H9 (cell line): ENCODE measurements around the gene TKTL1. TPM values are rescaled to one million over a fixed set of nuclear protein-coding genes. Genes with fewer than 3 reads are reported as not detected.

Source experiments
- DNase-seq: peaks from one replicate; pipeline ENCODE4 v3.0.0-alpha.2; 2017
- H2AFZ ChIP-seq: one replicate; pipeline ENCODE4 v1.6.1; 2013; ENCODE audit warnings: mild to moderate bottlenecking, low read length, control low read depth, moderate library complexity
- H2AK5ac ChIP-seq: 2 replicates; pipeline ENCODE4 v1.6.1; 2013; ENCODE audit warnings: low read length, control low read depth, mixed read lengths; ENCODE audit not compliant: insufficient read length
- H2BK120ac ChIP-seq: one replicate; pipeline ENCODE4 v1.6.1; 2013; ENCODE audit warnings: low read depth, mild to moderate bottlenecking, low read length, control low read depth, inconsistent platforms; ENCODE audit not compliant: poor library complexity, severe bottlenecking
- H2BK12ac ChIP-seq: 2 replicates; pipeline ENCODE4 v1.6.1; 2013; ENCODE audit warnings: low read length, control low read depth, mixed read lengths, low read depth; ENCODE audit not compliant: insufficient read length
- H2BK15ac ChIP-seq: 2 replicates; pipeline ENCODE4 v1.6.1; 2013; ENCODE audit warnings: low read depth, low read length, control low read depth
- H2BK20ac ChIP-seq: one replicate; pipeline ENCODE4 v1.6.1; 2013; ENCODE audit warnings: low read depth, mild to moderate bottlenecking, low read length, control low read depth, inconsistent platforms; ENCODE audit not compliant: poor library complexity, severe bottlenecking
- H2BK5ac ChIP-seq: 2 replicates; pipeline ENCODE4 v1.6.1; 2013; ENCODE audit warnings: low read length, control low read depth, mixed read lengths; ENCODE audit not compliant: insufficient read length
- H3K14ac ChIP-seq: 2 replicates; pipeline ENCODE4 v1.6.1; 2013; ENCODE audit warnings: low read length, control low read depth; ENCODE audit not compliant: insufficient read depth
- H3K18ac ChIP-seq: 2 replicates; pipeline ENCODE4 v1.6.1; 2013; ENCODE audit warnings: low read depth, mild to moderate bottlenecking, mixed read lengths, low read length, control low read depth; ENCODE audit not compliant: insufficient read length
- H3K23ac ChIP-seq: 2 replicates; pipeline ENCODE4 v1.6.1; 2013; ENCODE audit warnings: low read length, control low read depth, mixed read lengths, low read depth; ENCODE audit not compliant: insufficient read length
- H3K23me2 ChIP-seq: 2 replicates; pipeline ENCODE4 v1.6.1; 2013; ENCODE audit warnings: low read depth, mild to moderate bottlenecking, mixed read lengths, low read length, control low read depth; ENCODE audit not compliant: insufficient read length, poor library complexity, severe bottlenecking
- H3K27ac ChIP-seq: 2 replicates; pipeline ENCODE4 v1.5.1; 2013; ENCODE audit warnings: low read length, control low read depth, mixed read lengths, low read depth; ENCODE audit not compliant: insufficient read length
- H3K27me3 ChIP-seq: 2 replicates; pipeline ENCODE4 v1.6.1; 2013; ENCODE audit warnings: low read length, control low read depth, inconsistent platforms; ENCODE audit not compliant: insufficient read depth
- H3K4ac ChIP-seq: 2 replicates; pipeline ENCODE4 v1.6.1; 2013; ENCODE audit warnings: low read depth, mild to moderate bottlenecking, control low read depth, inconsistent platforms, low read length, moderate library complexity
- H3K4me1 ChIP-seq: 2 replicates; pipeline ENCODE4 v1.6.1; 2013; ENCODE audit warnings: low read length, control low read depth, inconsistent platforms; ENCODE audit not compliant: insufficient read depth
- H3K4me2 ChIP-seq: 2 replicates; pipeline ENCODE4 v1.6.1; 2013; ENCODE audit warnings: low read length, control low read depth, mixed read lengths; ENCODE audit not compliant: insufficient read length, insufficient read depth
- H3K56ac ChIP-seq: 2 replicates; pipeline ENCODE4 v1.6.1; 2013; ENCODE audit warnings: low read depth, mild to moderate bottlenecking, mixed read lengths, low read length, control low read depth; ENCODE audit not compliant: insufficient read length
- H3K79me1 ChIP-seq: 2 replicates; pipeline ENCODE4 v1.6.1; 2013; ENCODE audit warnings: low read depth, mild to moderate bottlenecking, moderate library complexity, low read length, control low read depth, inconsistent platforms; ENCODE audit not compliant: insufficient read depth, poor library complexity, severe bottlenecking
- H3K79me2 ChIP-seq: 2 replicates; pipeline ENCODE4 v1.6.1; 2013; ENCODE audit warnings: low read length, control low read depth, inconsistent platforms; ENCODE audit not compliant: insufficient read depth
- H3K9ac ChIP-seq: 2 replicates; pipeline ENCODE4 v1.6.1; 2013; ENCODE audit warnings: low read length, control low read depth, mixed read lengths; ENCODE audit not compliant: insufficient read length; ENCODE audit errors: extremely low read depth
- H3K9me3 ChIP-seq: one replicate; pipeline ENCODE4 v1.6.1; 2013; ENCODE audit warnings: low read depth, low read length, inconsistent platforms; ENCODE audit not compliant: control insufficient read depth
- H3T11ph ChIP-seq: one replicate; pipeline ENCODE4 v1.6.1; 2013; ENCODE audit warnings: mild to moderate bottlenecking, low read length, control low read depth, inconsistent platforms
- H4K20me1 ChIP-seq: one replicate; pipeline ENCODE4 v1.6.1; 2013; ENCODE audit not compliant: control insufficient read depth, insufficient read length, insufficient read depth
- H4K5ac ChIP-seq: 2 replicates; pipeline ENCODE4 v1.6.1; 2013; ENCODE audit warnings: low read depth, mild to moderate bottlenecking, mixed read lengths, low read length, control low read depth; ENCODE audit not compliant: insufficient read length
- H4K8ac ChIP-seq: replicated peaks from 2 replicates; pipeline ENCODE4 v1.6.1; 2013; ENCODE audit warnings: low read length, control low read depth, mixed read lengths, low read depth; ENCODE audit not compliant: insufficient read length
- H4K91ac ChIP-seq: 2 replicates; pipeline ENCODE4 v1.6.1; 2013; ENCODE audit warnings: low read depth, mild to moderate bottlenecking, moderate library complexity, mixed read lengths, low read length, control low read depth; ENCODE audit not compliant: insufficient read length
- H3K27ac Mint-ChIP-seq, 3 experiments: 2 replicates in 2 of 3; 3 replicates in 1 of 3; pipeline ENCODE4 v1.8.0; 2020 to 2021; ENCODE audit warnings: mixed read lengths in 3 of 3, mild to moderate bottlenecking in 1 of 3, moderate library complexity in 1 of 3
- H3K27me3 Mint-ChIP-seq: 2 replicates; pipeline ENCODE4 v1.8.0; 2021; ENCODE audit warnings: low read depth, mild to moderate bottlenecking, moderate library complexity, mixed read lengths
- H3K36me3 Mint-ChIP-seq, 3 experiments: 2 replicates in 2 of 3; 3 replicates in 1 of 3; pipeline ENCODE4 v1.8.0; 2020 to 2021; ENCODE audit warnings: low read depth in 3 of 3, mixed read lengths in 3 of 3; ENCODE audit not compliant: insufficient read depth in 1 of 3
- H3K4me1 Mint-ChIP-seq, 2 experiments: 2 replicates each; pipeline ENCODE4 v1.8.0; 2020; ENCODE audit warnings: mixed read lengths in 2 of 2
- H3K4me3 Mint-ChIP-seq, 2 experiments: 2 replicates in 1 of 2; 3 replicates in 1 of 2; pipeline ENCODE4 v1.8.0; 2020 to 2021; ENCODE audit warnings: mild to moderate bottlenecking in 2 of 2, mixed read lengths in 2 of 2, moderate library complexity in 1 of 2
- H3K9me3 Mint-ChIP-seq, 2 experiments: 2 replicates in 1 of 2; 3 replicates in 1 of 2; pipeline ENCODE4 v1.8.0; 2020; ENCODE audit warnings: mild to moderate bottlenecking in 2 of 2, mixed read lengths in 2 of 2, moderate library complexity in 1 of 2
- CTCF ChIP-seq: fragments of 200-600 bp; sonication (generic); conservative IDR thresholded peaks from 3 replicates; pipeline ENCODE4 v1.8.0; 2021; ENCODE audit warnings: antibody characterized with exemption, mild to moderate bottlenecking
- WGBS: extraction: QIAGEN DNeasy Blood & Tissue Kit; methylation state at CpG from one replicate; pipeline ENCODE4 v1.1.7; 2013; ENCODE audit warnings: missing lambda C conversion rate, low lambda C conversion rate, mixed read lengths; ENCODE audit not compliant: insufficient read length; ENCODE audit errors: extremely low coverage; 5-methylcytosine and 5-hydroxymethylcytosine counted together
- total RNA-seq: library from RNA; stranded (reverse); gene quantifications from 2 replicates; pipeline ENCODE4 v1.2.1, GENCODE V29; 2021

The TKTL1 gene
- total RNA-seq, 1 experiment from 2014 or later: not detected

- Histone ChIP-seq H2BK12ac (no peak overlapping the region), H4K5ac (no peak overlapping the region), H4K20me1 (no peaks in the 10 kb centered on the region), H3K9me3 (peaks cover 41% of the 10 kb centered on the region), H2AFZ (no peak overlapping the region), H3K9ac (no peak overlapping the region), H3K4me1 (no peaks in the 10 kb centered on the region), H3K27me3 (no peaks in the 10 kb centered on the region), H2BK120ac (no peak overlapping the region), H3K4ac (no peak overlapping the region), H2AK5ac (no peak overlapping the region), H3K27ac (no peak overlapping the region), H2BK5ac (no peak overlapping the region), H3K23ac (no peak overlapping the region), H3K14ac (no peak overlapping the region), H2BK20ac (no peak overlapping the region), H4K8ac (no peak overlapping the region), H3K23me2 (no peaks in the 10 kb centered on the region), H3K18ac (no peak overlapping the region), H3K79me2 (no peaks in the 10 kb centered on the region), H3K56ac (no peak overlapping the region), H3K79me1 (no peaks in the 10 kb centered on the region), H3T11ph (no peak overlapping the region), H3K4me2 (no peak overlapping the region), H4K91ac (no peak overlapping the region), H2BK15ac (no peak overlapping the region)
- Mint-ChIP-seq H3K36me3 (peaks cover 0 to 2% (median 2%) of the 10 kb centered on the region in 3 experiments; a peak in 2 of 7 replicates), H3K9me3 (peaks cover 80 to 84% of the 10 kb centered on the region in 2 experiments), H3K27me3 (peaks cover 45% of the 10 kb centered on the region), H3K27ac (no peak overlapping the region), H3K4me3 (no peak overlapping the region), H3K4me1 (peaks cover 2 to 6% of the 10 kb centered on the region in 2 experiments; a peak in 2 of 4 replicates)
- DNase-seq: no peak
- TF ChIP-seq CTCF: no peak
- no CpG with 5 or more reads among the region's 8 CpGs for WGBS
These were observed 29.9 kb downstream of the TKTL1 start for GRCh38 chrX:154325541-154325940.
